GM21515 (cell line): ENCODE results near the gene USP17L12.
"Not testable (repeated sequence)": the region's sequence is repeated elsewhere in the genome, so short reads cannot be mapped to it uniquely, and the experiment has no call there.

ENCODE experiments used
- ATAC-seq: cut with Tn5 transposase; IDR thresholded peaks from one replicate; pipeline ENCODE4 v1.9.1; 2021; ENCODE audit not compliant: unreplicated experiment

Gene USP17L12

GRCh38 chr4:9219852-9220251 lies at the start of gene USP17L12:
Gene USP17L12, plus strand, starts transcription at chr4:9220152. Its CDS starts 0 bp downstream, at chr4:9220152.
- not testable (repeated sequence) for ATAC-seq

DNA sequence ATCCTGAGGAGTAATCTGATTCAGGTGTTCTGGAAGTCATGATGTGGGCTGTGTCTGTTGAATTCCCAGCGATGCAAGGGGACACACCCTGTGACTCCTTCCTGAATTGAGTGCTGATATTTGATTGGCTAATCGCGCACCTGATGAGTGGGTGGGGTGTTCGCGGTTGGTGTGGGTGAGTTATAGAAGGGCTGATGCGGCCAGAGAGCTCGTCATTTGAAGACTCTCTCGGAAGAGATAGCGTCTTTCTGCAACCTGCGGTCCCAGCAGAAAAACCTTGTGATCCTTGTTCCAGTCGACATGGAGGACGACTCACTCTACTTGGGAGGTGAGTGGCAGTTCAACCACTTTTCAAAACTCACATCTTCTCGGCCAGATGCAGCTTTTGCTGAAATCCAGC lies 9.6 kb upstream of the USP17L12 start, which contains the start of gene USP17L10:
TSS of gene USP17L10 (plus strand) at position 301 of the 400 bp plus-strand sequence. CDS start at position 301, 0 bp downstream.
- not testable (repeated sequence) for ATAC-seq

DNA sequence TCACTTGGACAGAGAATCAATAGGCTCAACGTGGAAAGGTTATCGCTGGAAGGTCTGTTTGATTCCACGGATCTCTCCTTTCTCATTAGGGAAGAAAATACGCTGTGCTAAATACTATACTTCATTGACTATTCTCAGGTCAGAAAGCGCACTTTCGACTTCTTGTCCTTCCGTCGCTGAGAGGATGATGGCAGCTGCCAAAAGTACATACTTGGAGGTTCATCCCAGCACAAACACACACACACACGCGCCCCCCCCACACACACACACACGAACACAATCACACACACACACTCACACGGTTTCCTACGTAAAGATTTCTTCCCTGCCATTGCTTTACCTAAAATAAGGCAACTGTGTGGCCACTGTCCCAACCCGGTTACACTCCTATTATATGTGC lies 5.3 kb upstream of the USP17L12 start:
- not testable (repeated sequence) for ATAC-seq

DNA sequence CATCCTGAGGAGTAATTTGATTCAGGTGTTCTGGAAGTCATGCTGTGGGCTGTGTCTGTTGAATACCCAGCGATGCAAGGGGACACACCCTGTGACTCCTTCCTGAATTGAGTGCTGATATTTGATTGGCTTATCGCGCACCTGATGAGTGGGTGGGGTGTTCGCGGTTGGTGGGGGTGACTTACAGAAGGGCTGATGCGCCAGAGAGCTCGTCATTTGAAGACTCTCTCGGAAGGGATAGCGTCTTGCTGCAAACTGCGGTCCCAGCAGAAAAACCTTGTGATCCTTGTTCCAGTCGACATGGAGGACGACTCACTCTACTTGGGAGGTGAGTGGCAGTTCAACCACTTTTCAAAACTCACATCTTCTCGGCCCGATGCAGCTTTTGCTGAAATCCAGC lies 4.8 kb upstream of the USP17L12 start, which contains the start of gene USP17L11:
TSS of gene USP17L11 (plus strand) at position 301 of the 400 bp plus-strand sequence. CDS start at position 301, 0 bp downstream.
- not testable (repeated sequence) for ATAC-seq

DNA sequence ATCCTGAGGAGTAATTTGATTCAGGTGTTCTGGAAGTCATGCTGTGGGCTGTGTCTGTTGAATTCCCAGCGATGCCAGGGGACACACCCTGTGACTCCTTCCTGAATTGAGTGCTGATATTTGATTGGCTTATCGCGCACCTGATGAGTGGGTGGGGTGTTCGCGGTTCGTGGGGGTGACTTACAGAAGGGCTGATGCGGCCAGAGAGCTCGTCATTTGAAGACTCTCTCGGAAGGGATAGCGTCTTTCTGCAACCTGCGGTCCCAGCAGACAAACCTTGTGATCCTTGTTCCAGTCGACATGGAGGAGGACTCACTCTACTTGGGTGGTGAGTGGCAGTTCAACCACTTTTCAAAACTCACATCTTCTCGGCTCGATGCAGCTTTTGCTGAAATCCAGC lies 4.6 kb downstream of the USP17L12 start, which contains the start of gene USP17L13:
TSS of gene USP17L13 (plus strand) at position 301 of the 400 bp plus-strand sequence. CDS start at position 301, 0 bp downstream.
- not testable (repeated sequence) for ATAC-seq

GRCh38 chr4:9230249-9230648 lies 10.3 kb downstream of the USP17L12 start:
- not testable (repeated sequence) for ATAC-seq

DNA sequence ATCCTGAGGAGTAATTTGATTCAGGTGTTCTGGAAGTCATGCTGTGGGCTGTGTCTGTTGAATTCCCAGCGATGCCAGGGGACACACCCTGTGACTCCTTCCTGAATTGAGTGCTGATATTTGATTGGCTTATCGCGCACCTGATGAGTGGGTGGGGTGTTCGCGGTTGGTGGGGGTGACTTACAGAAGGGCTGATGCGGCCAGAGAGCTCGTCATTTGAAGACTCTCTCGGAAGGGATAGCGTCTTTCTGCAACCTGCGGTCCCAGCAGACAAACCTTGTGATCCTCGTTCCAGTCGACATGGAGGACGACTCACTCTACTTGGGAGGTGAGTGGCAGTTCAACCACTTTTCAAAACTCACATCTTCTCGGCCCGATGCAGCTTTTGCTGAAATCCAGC lies 14.1 kb downstream of the USP17L12 start, which contains the start of gene USP17L15:
TSS of gene USP17L15 (plus strand) at position 301 of the 400 bp plus-strand sequence. CDS start at position 301, 0 bp downstream.
- not testable (repeated sequence) for ATAC-seq

GRCh38 chr4:9238461-9238860 lies 18.5 kb downstream of the USP17L12 start:
- ATAC-seq = not testable (repeated sequence)

- not testable (repeated sequence) for ATAC-seq
These were observed 23.6 kb downstream of the USP17L12 start, which contains the start of gene USP17L17 for GRCh38 chr4:9243579-9243978. Gene USP17L17, plus strand, starts transcription at chr4:9243879. Its CDS starts 0 bp downstream, at chr4:9243879.

GRCh38 chr4:9247953-9248680 lies 28.2 kb downstream of the USP17L12 start, which contains the start of gene USP17L18:
Gene USP17L18, plus strand, starts transcription at chr4:9248630. Its CDS starts 0 bp downstream, at chr4:9248630.
- ATAC-seq = not testable (repeated sequence)

- ATAC-seq = not testable (repeated sequence)
These were observed 33.1 kb downstream of the USP17L12 start, which contains the start of gene USP17L19 for GRCh38 chr4:9253078-9253477. Gene USP17L19, plus strand, starts transcription at chr4:9253378. Its CDS starts 0 bp downstream, at chr4:9253378.

GRCh38 chr4:9257824-9258223 lies 37.9 kb downstream of the USP17L12 start, which contains the start of gene USP17L20:
Gene USP17L20, plus strand, starts transcription at chr4:9258124. Its CDS starts 0 bp downstream, at chr4:9258124.
- not testable (repeated sequence) for ATAC-seq

GRCh38 chr4:9262572-9262971 lies 42.6 kb downstream of the USP17L12 start, which contains the start of gene USP17L21:
Gene USP17L21, plus strand, starts transcription at chr4:9262872. Its CDS starts 0 bp downstream, at chr4:9262872.
- ATAC-seq = not testable (repeated sequence)

DNA sequence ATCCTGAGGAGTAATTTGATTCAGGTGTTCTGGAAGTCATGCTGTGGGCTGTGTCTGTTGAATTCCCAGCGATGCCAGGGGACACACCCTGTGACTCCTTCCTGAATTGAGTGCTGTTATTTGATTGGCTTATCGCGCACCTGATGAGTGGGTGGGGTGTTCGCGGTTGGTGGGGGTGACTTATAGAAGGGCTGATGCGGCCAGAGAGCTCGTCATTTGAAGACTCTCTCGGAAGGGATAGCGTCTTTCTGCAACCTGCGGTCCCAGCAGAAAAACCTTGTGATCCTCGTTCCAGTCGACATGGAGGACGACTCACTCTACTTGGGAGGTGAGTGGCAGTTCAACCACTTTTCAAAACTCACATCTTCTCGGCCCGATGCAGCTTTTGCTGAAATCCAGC lies 47.4 kb downstream of the USP17L12 start, which contains the start of gene USP17L22:
TSS of gene USP17L22 (plus strand) at position 301 of the 400 bp plus-strand sequence. CDS start at position 301, 0 bp downstream.
- not testable (repeated sequence) for ATAC-seq
